WTC11 (cell line): ENCODE measurements around the gene WDR54. TPM values are rescaled to one million over a fixed set of nuclear protein-coding genes. Genes with fewer than 3 reads are reported as not detected.

Experiments
- ATAC-seq: fragments of 200-7000 bp; cut with Tn5 transposase; 2 replicates; pipeline ENCODE4 v1.10.0; 2021; ENCODE audit warnings: mild to moderate bottlenecking, moderate library complexity
- CTCF ChIA-PET: fragments of 300-600 bp; sonication (Branson Sonifier 250); formaldehyde crosslinking; loops from one replicate; lab custom pipeline; 2021; ENCODE audit warnings: antibody characterized with exemption; lab: Charles Lee
- POLR2A ChIA-PET: fragments of 350-600 bp; sonication (Branson Sonifier 250); formaldehyde crosslinking; loops from one replicate; lab custom pipeline; 2021; ENCODE audit warnings: antibody characterized with exemption; lab: Charles Lee
- DNase-seq: peaks from one replicate; pipeline ENCODE4 v3.0.0; 2021; ENCODE audit warnings: low spot score
- H3K27ac Mint-ChIP-seq: 2 replicates; pipeline ENCODE4 v1.8.0; 2021; ENCODE audit warnings: mixed read lengths
- H3K27me3 Mint-ChIP-seq: 2 replicates; pipeline ENCODE4 v1.8.0; 2021; ENCODE audit warnings: low read depth, mild to moderate bottlenecking, moderate library complexity, mixed read lengths
- H3K36me3 Mint-ChIP-seq: 2 replicates; pipeline ENCODE4 v1.8.0; 2021; ENCODE audit warnings: mixed read lengths
- H3K4me1 Mint-ChIP-seq: 2 replicates; pipeline ENCODE4 v1.8.0; 2022; ENCODE audit warnings: mixed read lengths
- H3K4me3 Mint-ChIP-seq: 2 replicates; pipeline ENCODE4 v1.8.0; 2021; ENCODE audit warnings: mild to moderate bottlenecking, moderate library complexity, mixed read lengths
- H3K9me3 Mint-ChIP-seq: 2 replicates; pipeline ENCODE4 v1.8.0; 2021; ENCODE audit warnings: mixed read lengths
- CDX4 ChIP-seq: fragments of 250-450 bp; sonication (Bioruptor Pico); IDR thresholded peaks from 2 replicates; pipeline ENCODE4 v1.9.0; 2021; ENCODE audit warnings: moderate library complexity, mild to moderate bottlenecking, inconsistent platforms, borderline replicate concordance
- E2F5 ChIP-seq: sonication (generic); formaldehyde crosslinking; IDR thresholded peaks from 2 replicates; pipeline ENCODE4 v1.8.1; 2022; ENCODE audit warnings: mild to moderate bottlenecking, moderate library complexity, missing genetic modification reagents
- ERG ChIP-seq: fragments of 250-450 bp; sonication (Bioruptor Pico); IDR thresholded peaks from 2 replicates; pipeline ENCODE4 v1.8.0; 2021; ENCODE audit warnings: mild to moderate bottlenecking
- ESRRA ChIP-seq: sonication (generic); formaldehyde crosslinking; IDR thresholded peaks from 2 replicates; pipeline ENCODE4 v1.8.1; 2022; ENCODE audit warnings: mild to moderate bottlenecking, missing genetic modification reagents, borderline replicate concordance
- GRHL2 ChIP-seq: fragments of 250-450 bp; sonication (Bioruptor Pico); IDR thresholded peaks from 2 replicates; pipeline ENCODE4 v1.8.0; 2022; ENCODE audit warnings: mild to moderate bottlenecking, moderate library complexity; ENCODE audit not compliant: insufficient replicate concordance, severe bottlenecking
- GTF2I ChIP-seq: fragments of 250-450 bp; sonication (Bioruptor Pico); conservative IDR thresholded peaks from 2 replicates; pipeline ENCODE4 v1.4.0; 2021; ENCODE audit warnings: mild to moderate bottlenecking
- JAZF1 ChIP-seq: fragments of 250-450 bp; sonication (Bioruptor Pico); IDR thresholded peaks from 2 replicates; pipeline ENCODE4 v1.9.0; 2021; ENCODE audit warnings: moderate library complexity, mild to moderate bottlenecking, inconsistent platforms
- NFATC4 ChIP-seq: fragments of 250-450 bp; sonication (Bioruptor Pico); IDR thresholded peaks from 2 replicates; pipeline ENCODE4 v1.9.0; 2021; ENCODE audit warnings: mild to moderate bottlenecking
- NR2C2 ChIP-seq: sonication (generic); formaldehyde crosslinking; IDR thresholded peaks from 2 replicates; pipeline ENCODE4 v1.8.0; 2022; ENCODE audit warnings: mild to moderate bottlenecking, missing genetic modification reagents
- PRDM15 ChIP-seq: sonication (generic); formaldehyde crosslinking; IDR thresholded peaks from 2 replicates; pipeline ENCODE4 v1.8.0; 2022; ENCODE audit warnings: missing genetic modification reagents
- PREB ChIP-seq: sonication (generic); formaldehyde crosslinking; IDR thresholded peaks from 2 replicates; pipeline ENCODE4 v1.8.1; 2022; ENCODE audit warnings: mild to moderate bottlenecking, missing genetic modification reagents, moderate library complexity, borderline replicate concordance
- RORB ChIP-seq: fragments of 250-450 bp; sonication (Bioruptor Pico); IDR thresholded peaks from 2 replicates; pipeline ENCODE4 v1.9.0; 2021; ENCODE audit warnings: mild to moderate bottlenecking
- TEAD4 ChIP-seq: sonication (generic); formaldehyde crosslinking; IDR thresholded peaks from 2 replicates; pipeline ENCODE4 v1.8.0; 2022; ENCODE audit warnings: mild to moderate bottlenecking, missing genetic modification reagents
- ZBTB21 ChIP-seq: sonication (generic); formaldehyde crosslinking; IDR thresholded peaks from 2 replicates; pipeline ENCODE4 v1.8.1; 2023; ENCODE audit warnings: mild to moderate bottlenecking, missing genetic modification reagents, borderline replicate concordance
- ZNF121 ChIP-seq: sonication (generic); formaldehyde crosslinking; IDR thresholded peaks from 2 replicates; pipeline ENCODE4 v1.8.0; 2023; ENCODE audit warnings: missing genetic modification reagents
- ZNF317 ChIP-seq: sonication (generic); formaldehyde crosslinking; IDR thresholded peaks from 2 replicates; pipeline ENCODE4 v1.8.1; 2023; ENCODE audit warnings: low read depth, mild to moderate bottlenecking, moderate library complexity, missing genetic modification reagents, borderline replicate concordance
- ZSCAN18 ChIP-seq: fragments of 250-450 bp; sonication (Bioruptor Pico); IDR thresholded peaks from 2 replicates; pipeline ENCODE4 v2.1.2; 2022; ENCODE audit warnings: mild to moderate bottlenecking, moderate library complexity
- total RNA-seq: library from RNA; stranded (reverse); gene quantifications from 3 replicates; pipeline ENCODE4 v1.2.3, GENCODE V29; 2021

The WDR54 gene
- total RNA-seq, 1 experiment from 2014 or later, result 55.2 TPM

GRCh38 chr2:74436848-74437695, 15.5 kb downstream of the WDR54 start:
- POLR2A ChIA-PET, result no interaction called here
- DNase-seq, result no peak

GRCh38 chr2:74438248-74438647, 16.7 kb downstream of the WDR54 start:
- no peaks in the 10 kb centered on the region for H3K9me3 Mint-ChIP-seq
- POLR2A ChIA-PET, result no interaction called here
- no peak for TF ChIP-seq CDX4 (CRISPR knock-in tag)
- no peak for TF ChIP-seq ZNF121 (CRISPR knock-in tag)
- no peak for TF ChIP-seq TEAD4 (CRISPR knock-in tag)
- TF ChIP-seq ZNF317 (CRISPR knock-in tag), result no peak
- TF ChIP-seq GTF2I (CRISPR knock-in tag), result no peak
- no peak for TF ChIP-seq RORB
- TF ChIP-seq NFATC4 (CRISPR knock-in tag), result no peak
- TF ChIP-seq JAZF1 (CRISPR knock-in tag), result no peak
- no peak for TF ChIP-seq ZBTB21
- no peak for TF ChIP-seq NR2C2 (CRISPR knock-in tag)
- no peak for TF ChIP-seq ESRRA (CRISPR knock-in tag)
- TF ChIP-seq E2F5 (CRISPR knock-in tag), result no peak
- no peak for TF ChIP-seq GRHL2 (CRISPR knock-in tag)
- TF ChIP-seq ERG (CRISPR knock-in tag), result no peak
- TF ChIP-seq PREB, result no peak
- H3K4me3 Mint-ChIP-seq, result peak overlapping the region; percentile 99; the same call in 1 of the 2 replicates
- no peak for DNase-seq
- ATAC-seq, result no peak
- peaks cover 3% of the 10 kb centered on the region for H3K27me3 Mint-ChIP-seq
- H3K36me3 Mint-ChIP-seq, result peaks cover 16% of the 10 kb centered on the region; the same call in 1 of the 2 replicates
- peaks cover 34% of the 10 kb centered on the region for H3K4me1 Mint-ChIP-seq
- CTCF ChIA-PET, result interaction anchor here (0.8 kb wide), 1 partner anchor 29 kb away, joined by 3 read pairs; no protein-coding TSS in a partner anchor
- peak overlapping the region; percentile 69 for H3K27ac Mint-ChIP-seq

More at GRCh38 chr2:74436848-74437695, 15.5 kb downstream of the WDR54 start:
- ATAC-seq, result no peak
- CTCF ChIA-PET, result interaction anchor here (0.9 kb wide), 1 partner anchor 103 kb away, joined by 4 read pairs; no protein-coding TSS in a partner anchor
- H3K4me1 Mint-ChIP-seq, result peaks cover 30% of the 10 kb centered on the region
- TF ChIP-seq ZSCAN18 (no peak), GTF2I (CRISPR knock-in tag) (no peak), PRDM15 (CRISPR knock-in tag) (peak; percentile 69)
- TF ChIP-seq, all 79 proteins: peak for 1
- H3K27me3 Mint-ChIP-seq, result no peaks in the 10 kb centered on the region; the same call in 1 of the 2 replicates
- no peaks in the 10 kb centered on the region for H3K9me3 Mint-ChIP-seq
- H3K36me3 Mint-ChIP-seq, result peaks cover 21% of the 10 kb centered on the region
- peak overlapping the region; percentile 1 for H3K4me3 Mint-ChIP-seq
- H3K27ac Mint-ChIP-seq, result peak overlapping the region; percentile 66
